Measurements from ENCODE around the gene NKX2-2.

The NKX2-2 gene

DNA sequence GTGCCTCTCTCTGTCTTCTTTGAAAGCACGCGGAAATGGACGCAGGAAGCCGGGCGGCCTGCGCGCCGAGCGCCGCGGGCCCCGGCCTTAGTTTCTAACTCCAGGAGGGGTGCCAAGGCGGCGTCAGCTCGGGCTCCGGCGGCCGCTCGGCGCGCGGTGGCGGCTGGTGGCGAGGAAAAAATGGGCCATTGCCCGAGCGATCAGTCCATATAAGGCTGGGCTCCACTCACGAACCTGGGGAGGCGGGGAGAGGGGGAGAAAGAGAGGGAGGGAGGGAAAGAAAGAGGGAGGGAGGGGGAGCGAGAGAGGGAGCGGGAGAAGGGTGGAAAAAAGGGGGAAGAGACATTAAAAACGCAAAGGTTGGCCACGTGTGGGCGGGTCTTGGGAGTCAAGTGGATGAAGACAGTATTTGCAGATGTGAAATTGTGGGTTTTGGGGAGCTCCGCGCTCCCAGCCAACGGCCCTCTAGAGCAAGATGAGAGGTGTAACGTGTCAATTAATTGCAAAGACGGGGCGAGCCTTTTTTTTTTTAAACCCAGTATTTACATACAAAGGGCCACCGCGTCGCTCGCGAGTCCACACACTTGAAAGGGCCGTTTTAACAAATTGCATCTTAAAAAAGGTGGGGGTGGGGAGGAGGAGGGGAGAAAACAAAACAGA lies at the start of gene NKX2-2:
TSS of gene NKX2-2 (minus strand) at position 184 of the 660 bp plus-strand sequence. CDS start 395 bp downstream, outside the sequence.
- TF ChIP-seq, protein P1, sequence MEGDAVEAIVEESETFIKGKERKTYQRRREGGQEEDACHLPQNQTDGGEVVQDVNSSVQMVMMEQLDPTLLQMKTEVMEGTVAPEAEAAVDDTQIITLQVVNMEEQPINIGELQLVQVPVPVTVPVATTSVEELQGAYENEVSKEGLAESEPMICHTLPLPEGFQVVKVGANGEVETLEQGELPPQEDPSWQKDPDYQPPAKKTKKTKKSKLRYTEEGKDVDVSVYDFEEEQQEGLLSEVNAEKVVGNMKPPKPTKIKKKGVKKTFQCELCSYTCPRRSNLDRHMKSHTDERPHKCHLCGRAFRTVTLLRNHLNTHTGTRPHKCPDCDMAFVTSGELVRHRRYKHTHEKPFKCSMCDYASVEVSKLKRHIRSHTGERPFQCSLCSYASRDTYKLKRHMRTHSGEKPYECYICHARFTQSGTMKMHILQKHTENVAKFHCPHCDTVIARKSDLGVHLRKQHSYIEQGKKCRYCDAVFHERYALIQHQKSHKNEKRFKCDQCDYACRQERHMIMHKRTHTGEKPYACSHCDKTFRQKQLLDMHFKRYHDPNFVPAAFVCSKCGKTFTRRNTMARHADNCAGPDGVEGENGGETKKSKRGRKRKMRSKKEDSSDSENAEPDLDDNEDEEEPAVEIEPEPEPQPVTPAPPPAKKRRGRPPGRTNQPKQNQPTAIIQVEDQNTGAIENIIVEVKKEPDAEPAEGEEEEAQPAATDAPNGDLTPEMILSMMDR (IDR thresholded peaks at IDR 0.05; ENCODE audit: low read depth, low read length) = no peak
- TF ChIP-seq EZH2phosphoT487 (IDR thresholded peaks at IDR 0.05; ENCODE audit: low read depth) = no peak
- no peaks in the 10 kb centered on the region for H3K27me3 ChIP-seq (ENCODE audit: low read depth, low read length)
- H3K4me2 ChIP-seq (ENCODE audit: low read length) = no peak within 1 kb of the TSS
- no peaks in the 10 kb centered on the region for H3K36me3 ChIP-seq (replicated peaks; ENCODE audit: low read depth, low read length)
- H3K4me3 ChIP-seq (ENCODE audit: low read length) = no peak within 1 kb of the TSS
- no peak within 1 kb of the TSS for H3K27ac ChIP-seq (ENCODE audit: low read length)
- H3K9ac ChIP-seq (ENCODE audit: low read length) = no peak within 1 kb of the TSS
- H3K9me3 ChIP-seq (ENCODE audit: insufficient read depth, low read length) = no peaks in the 10 kb centered on the region
- no peaks in the 10 kb centered on the region for H4K20me1 ChIP-seq (ENCODE audit: insufficient read depth, low read length)
- no peak within 1 kb of the TSS for H2AFZ ChIP-seq (ENCODE audit: low read depth, low read length)
- no peaks in the 10 kb centered on the region for H3K79me2 ChIP-seq (ENCODE audit: low read length)
- H3K4me1 ChIP-seq (ENCODE audit: low read length) = no peaks in the 10 kb centered on the region

DNA sequence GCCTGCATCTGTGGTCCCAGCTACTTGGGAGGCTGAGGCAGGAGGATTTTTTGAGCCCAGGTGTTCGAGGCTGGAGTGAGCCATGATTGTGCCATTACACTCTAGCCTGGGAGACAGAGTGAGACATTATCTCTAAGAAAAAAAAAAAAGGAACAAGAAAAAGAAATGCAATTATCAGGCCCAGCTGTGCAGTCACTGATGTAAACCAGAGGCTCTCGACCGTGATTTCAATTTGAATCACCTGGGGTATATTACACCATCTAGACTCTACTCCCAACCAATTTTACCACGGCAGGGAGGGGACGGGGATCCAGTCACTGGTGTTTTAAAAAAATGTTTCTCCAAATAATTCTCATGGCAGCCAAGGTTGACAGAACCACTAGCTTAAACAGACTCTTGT lies 48.8 kb upstream of the NKX2-2 start:
- H3K27ac ChIP-seq (ENCODE audit: low read length) = 0 out of 2 replicates have a peak overlapping the region, but pooled peaks have one; percentile 25
- peak overlapping the region; percentile 44 for H3K4me3 ChIP-seq (ENCODE audit: low read length)
- no peak overlapping the region; the same call in 1 of the 2 replicates for H3K9ac ChIP-seq (ENCODE audit: low read length)
- H3K79me2 ChIP-seq (ENCODE audit: low read length) = no peaks in the 10 kb centered on the region
- peaks cover 66% of the 10 kb centered on the region for H3K4me1 ChIP-seq (ENCODE audit: low read length)
- no peaks in the 10 kb centered on the region for H3K9me3 ChIP-seq (ENCODE audit: insufficient read depth, low read length)
- H3K27me3 ChIP-seq (ENCODE audit: low read depth, low read length) = peaks cover 38% of the 10 kb centered on the region
- no peak overlapping the region for H2AFZ ChIP-seq (ENCODE audit: low read depth, low read length)
- TF ChIP-seq, protein P1 (IDR thresholded peaks at IDR 0.05; ENCODE audit: low read depth, low read length) = no peak
- TF ChIP-seq EZH2phosphoT487 (IDR thresholded peaks at IDR 0.05; ENCODE audit: low read depth) = no peak
- peak overlapping the region; percentile 82 for H3K4me2 ChIP-seq (ENCODE audit: low read length)
- H4K20me1 ChIP-seq (ENCODE audit: insufficient read depth, low read length) = no peaks in the 10 kb centered on the region
- H3K36me3 ChIP-seq (replicated peaks; ENCODE audit: low read depth, low read length) = no peaks in the 10 kb centered on the region

DNA sequence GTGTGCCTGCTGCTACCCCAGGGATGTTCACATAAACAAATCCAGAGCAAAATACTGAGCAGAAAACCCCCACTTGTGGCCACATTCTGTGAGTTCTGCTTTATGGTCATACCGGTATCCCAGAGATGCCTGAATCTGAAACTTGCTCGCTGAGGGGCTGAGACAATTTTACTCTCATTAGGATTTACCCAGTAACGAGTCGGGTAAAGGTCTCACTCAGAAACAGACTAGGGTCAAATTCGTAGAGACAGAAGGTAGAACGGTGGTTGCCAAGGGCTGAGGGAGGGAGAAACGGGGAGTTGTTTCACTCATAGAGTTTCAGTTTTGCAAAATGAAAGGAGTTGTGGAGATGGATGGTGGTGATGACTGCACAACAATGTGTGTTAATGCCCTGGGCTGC lies 45.4 kb upstream of the NKX2-2 start:
- Histone ChIP-seq H3K27me3 (ENCODE audit: low read depth, low read length) (peaks cover 46% of the 10 kb centered on the region), H2AFZ (ENCODE audit: low read depth, low read length) (no peak overlapping the region), H3K4me3 (ENCODE audit: low read length) (peak overlapping the region; percentile 45)

More for the DNA sequence above, 45.4 kb upstream of the NKX2-2 start:
- no peak overlapping the region for H3K9ac ChIP-seq (ENCODE audit: low read length)
- H3K27ac ChIP-seq (ENCODE audit: low read length) = peak overlapping the region; percentile 70
- no peaks in the 10 kb centered on the region for H3K79me2 ChIP-seq (ENCODE audit: low read length)
- no peaks in the 10 kb centered on the region for H4K20me1 ChIP-seq (ENCODE audit: insufficient read depth, low read length)
- H3K4me2 ChIP-seq (ENCODE audit: low read length) = peak overlapping the region; percentile 65
- no peaks in the 10 kb centered on the region for H3K36me3 ChIP-seq (replicated peaks; ENCODE audit: low read depth, low read length)
- peak; percentile 76 for TF ChIP-seq EZH2phosphoT487 (IDR thresholded peaks at IDR 0.05; ENCODE audit: low read depth)
- TF ChIP-seq, protein P1 (IDR thresholded peaks at IDR 0.05; ENCODE audit: low read depth, low read length) = no peak; the same call in 1 of the 2 replicates
- H3K9me3 ChIP-seq (ENCODE audit: insufficient read depth, low read length) = no peaks in the 10 kb centered on the region
- H3K4me1 ChIP-seq (ENCODE audit: low read length) = peaks cover 77% of the 10 kb centered on the region

All from OCI-LY3 (cell line).